Upper lobe of right lung (tissue), 1 donor: ENCODE data around the gene TOGARAM2. TPM values are rescaled to one million over a fixed set of nuclear protein-coding genes. Genes with fewer than 3 reads are reported as not detected.

Experiments used
- ATAC-seq: fragments of 200-7000 bp; cut with Tn5 transposase; one replicate; pipeline ENCODE4 v1.9.1; 2020; ENCODE audit warnings: mild to moderate bottlenecking, moderate library complexity
- DNase-seq: peaks from one replicate; pipeline ENCODE4 v3.0.0-alpha.2; 2020
- H3K27ac ChIP-seq: fragments of 200-600 bp; one replicate; pipeline ENCODE4 v1.8.0; 2022
- H3K27me3 ChIP-seq: fragments of 200-600 bp; one replicate; pipeline ENCODE4 v1.8.0; 2022; ENCODE audit warnings: mild to moderate bottlenecking
- H3K36me3 ChIP-seq: fragments of 200-600 bp; one replicate; pipeline ENCODE4 v1.8.0; 2022
- H3K4me1 ChIP-seq: fragments of 200-600 bp; one replicate; pipeline ENCODE4 v1.8.0; 2022
- H3K4me3 ChIP-seq: fragments of 200-600 bp; one replicate; pipeline ENCODE4 v1.8.0; 2022; ENCODE audit warnings: mild to moderate bottlenecking
- H3K9me3 ChIP-seq: fragments of 200-600 bp; one replicate; pipeline ENCODE4 v1.8.0; 2022
- intact Hi-C: fragments of 100-400 bp; cut with DNase I; formaldehyde crosslinking; loops from one replicate; pipeline ENCODE4 v1.11.0; 2022
- total RNA-seq: library from RNA; stranded (reverse); fragmentation: NEBNext Ultra II Directional; extraction: Animal tissue kit (Norgen Biotek cat#: 25700); gene quantifications from one replicate; pipeline ENCODE4 v1.2.1, GENCODE V29; 2021
- TF ChIP-seq, protein P1 (sequence below): fragments of 200-600 bp; IDR thresholded peaks from one replicate; pipeline ENCODE4 v1.8.0; 2022; ENCODE audit warnings: antibody characterized with exemption
- donor health status: DM: no; HTN: yes; CAD: no; lungs with severe emphysema.

TOGARAM2 gene
- total RNA-seq, 1 donor from 2014 or later, result 0.72 TPM

DNA sequence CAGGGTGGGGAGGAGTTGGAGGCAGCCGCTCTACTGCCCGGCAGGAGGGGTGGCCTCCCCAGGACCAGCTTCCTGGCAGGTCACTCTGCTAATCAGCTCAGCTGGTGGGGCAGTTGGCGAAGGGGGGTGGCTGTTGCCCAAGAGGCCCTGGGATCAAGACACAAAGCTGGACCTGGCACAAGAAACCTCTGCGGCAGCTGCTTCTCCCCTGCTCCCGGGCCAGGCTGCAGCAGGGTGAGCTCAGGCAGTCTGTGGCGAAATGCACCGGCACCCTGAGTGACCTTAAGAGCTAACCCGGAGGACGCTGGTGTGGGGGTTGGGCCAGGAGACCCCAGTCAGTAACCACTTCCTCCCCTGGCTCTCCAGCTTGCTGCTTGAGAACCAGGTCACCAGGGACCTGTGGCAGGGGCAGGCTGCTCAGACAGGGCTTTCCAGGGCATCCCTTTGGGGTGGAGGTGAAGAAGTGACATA is 31.1 kb downstream of the TOGARAM2 start:
- Histone ChIP-seq H3K4me1 (peaks cover 36% of the 10 kb centered on the region), H3K27me3 (no peaks in the 10 kb centered on the region), H3K36me3 (no peaks in the 10 kb centered on the region), H3K9me3 (no peaks in the 10 kb centered on the region), H3K27ac (peak overlapping the region; percentile 67), H3K4me3 (no peak overlapping the region)
- ATAC-seq (peak; percentile 37), DNase-seq (no peak)
- TF ChIP-seq, protein P1, sequence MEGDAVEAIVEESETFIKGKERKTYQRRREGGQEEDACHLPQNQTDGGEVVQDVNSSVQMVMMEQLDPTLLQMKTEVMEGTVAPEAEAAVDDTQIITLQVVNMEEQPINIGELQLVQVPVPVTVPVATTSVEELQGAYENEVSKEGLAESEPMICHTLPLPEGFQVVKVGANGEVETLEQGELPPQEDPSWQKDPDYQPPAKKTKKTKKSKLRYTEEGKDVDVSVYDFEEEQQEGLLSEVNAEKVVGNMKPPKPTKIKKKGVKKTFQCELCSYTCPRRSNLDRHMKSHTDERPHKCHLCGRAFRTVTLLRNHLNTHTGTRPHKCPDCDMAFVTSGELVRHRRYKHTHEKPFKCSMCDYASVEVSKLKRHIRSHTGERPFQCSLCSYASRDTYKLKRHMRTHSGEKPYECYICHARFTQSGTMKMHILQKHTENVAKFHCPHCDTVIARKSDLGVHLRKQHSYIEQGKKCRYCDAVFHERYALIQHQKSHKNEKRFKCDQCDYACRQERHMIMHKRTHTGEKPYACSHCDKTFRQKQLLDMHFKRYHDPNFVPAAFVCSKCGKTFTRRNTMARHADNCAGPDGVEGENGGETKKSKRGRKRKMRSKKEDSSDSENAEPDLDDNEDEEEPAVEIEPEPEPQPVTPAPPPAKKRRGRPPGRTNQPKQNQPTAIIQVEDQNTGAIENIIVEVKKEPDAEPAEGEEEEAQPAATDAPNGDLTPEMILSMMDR, result no peak
- intact Hi-C loops, result no loop called here

DNA sequence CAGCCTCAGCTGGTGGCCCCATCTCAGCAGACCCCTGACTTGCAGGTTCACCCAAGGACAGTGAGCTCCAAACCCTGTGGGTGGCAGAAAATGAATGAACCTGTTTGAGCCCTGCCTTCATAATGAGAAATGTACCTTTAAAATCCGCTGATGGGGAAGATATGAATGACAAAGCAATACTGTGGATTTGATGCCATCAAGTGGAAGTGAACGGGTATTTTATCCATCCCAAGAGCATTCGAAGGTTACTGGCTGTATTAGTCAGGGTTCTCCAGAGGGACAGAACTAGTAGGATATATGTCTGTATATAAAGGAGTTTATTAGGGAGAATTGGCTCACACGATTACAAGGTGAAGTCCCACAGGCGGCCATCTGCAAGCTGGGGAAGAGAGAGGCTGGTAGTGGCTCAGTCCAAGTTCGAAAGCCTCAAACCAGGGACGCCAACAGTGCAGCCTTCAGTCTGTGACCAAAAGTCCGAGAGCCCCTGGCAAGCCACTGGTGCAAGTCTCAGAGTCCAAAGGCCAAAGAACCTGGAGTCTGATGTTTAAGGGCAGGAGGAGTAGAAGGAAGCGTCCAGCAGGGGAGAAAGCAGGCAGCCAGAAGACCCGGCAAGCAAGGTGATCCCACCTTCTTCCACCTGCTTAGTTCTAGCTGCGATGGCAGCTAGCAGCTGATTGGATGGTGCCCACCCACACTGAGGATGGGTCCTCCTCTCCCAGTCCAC is 32.1 kb downstream of the TOGARAM2 start:
- Histone ChIP-seq H3K27ac (no peak overlapping the region), H3K27me3 (no peaks in the 10 kb centered on the region), H3K4me1 (peaks cover 36% of the 10 kb centered on the region), H3K36me3 (no peaks in the 10 kb centered on the region), H3K9me3 (no peaks in the 10 kb centered on the region), H3K4me3 (no peak overlapping the region)
- TF ChIP-seq, protein P1, result no peak
- no peak for DNase-seq
- intact Hi-C loops, result no loop called here
- ATAC-seq, result no peak

DNA sequence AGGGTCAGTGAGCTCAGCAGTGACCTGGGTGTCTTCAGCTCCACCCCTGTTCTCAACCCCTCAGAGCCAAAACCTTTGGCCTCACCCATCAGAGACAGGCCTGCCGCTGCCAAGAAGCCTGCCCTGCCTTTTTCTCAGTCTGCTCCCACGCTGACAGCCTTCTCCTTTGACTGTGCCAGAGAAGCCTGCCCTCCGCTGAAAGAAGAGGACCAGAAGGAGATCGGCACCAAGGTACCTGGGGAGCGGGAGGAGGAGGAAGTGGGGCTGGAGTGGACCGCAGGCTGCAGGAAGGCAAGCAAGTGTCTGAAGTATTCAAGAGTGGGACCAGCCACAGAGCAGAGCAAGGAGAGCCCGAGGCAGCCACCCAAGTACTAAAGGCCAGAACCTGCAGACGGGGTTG is 33.2 kb downstream of the TOGARAM2 start:
- no peak for ATAC-seq

DNA sequence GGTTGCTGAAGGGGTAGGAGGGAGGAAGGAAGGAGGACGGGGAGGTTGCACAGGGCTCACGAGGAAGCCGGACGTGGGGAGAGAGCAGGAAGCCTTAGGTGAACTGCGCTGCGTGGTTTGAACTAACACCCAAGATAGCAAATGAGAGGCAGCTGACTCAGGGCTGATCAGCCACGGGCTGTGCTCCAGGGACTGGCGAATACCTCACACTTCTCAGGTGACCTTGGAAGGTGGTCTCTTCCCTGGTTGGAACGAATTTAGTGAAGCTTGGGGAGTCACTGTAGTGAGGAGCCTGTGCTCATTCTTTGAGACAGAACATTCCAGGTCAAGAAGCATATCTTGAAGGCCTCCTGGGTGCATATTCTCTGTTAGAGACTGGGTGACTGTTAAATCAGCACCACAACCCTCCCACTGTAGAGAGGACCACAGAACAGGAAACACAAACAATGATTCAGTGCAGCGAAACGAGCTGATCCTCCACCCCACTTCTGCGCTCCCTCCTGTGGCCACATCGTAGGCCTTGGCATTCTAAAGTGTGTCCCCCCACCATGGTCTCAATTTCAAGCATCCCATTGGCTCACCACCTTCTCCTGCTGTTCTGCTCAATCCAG is 33.8 kb downstream of the TOGARAM2 start:
- Histone ChIP-seq H3K4me3 (no peak overlapping the region), H3K36me3 (no peaks in the 10 kb centered on the region)
- TF ChIP-seq, protein P1, result no peak

More for the DNA sequence above, 33.2 kb downstream of the TOGARAM2 start:
- intact Hi-C loops, result no loop called here
- Histone ChIP-seq H3K4me3 (no peak overlapping the region), H3K4me1 (peaks cover 36% of the 10 kb centered on the region), H3K36me3 (no peaks in the 10 kb centered on the region), H3K27ac (peak overlapping the region; percentile 24), H3K9me3 (no peaks in the 10 kb centered on the region), H3K27me3 (no peaks in the 10 kb centered on the region)
- DNase-seq, result no peak
- TF ChIP-seq, protein P1, result no peak

DNA sequence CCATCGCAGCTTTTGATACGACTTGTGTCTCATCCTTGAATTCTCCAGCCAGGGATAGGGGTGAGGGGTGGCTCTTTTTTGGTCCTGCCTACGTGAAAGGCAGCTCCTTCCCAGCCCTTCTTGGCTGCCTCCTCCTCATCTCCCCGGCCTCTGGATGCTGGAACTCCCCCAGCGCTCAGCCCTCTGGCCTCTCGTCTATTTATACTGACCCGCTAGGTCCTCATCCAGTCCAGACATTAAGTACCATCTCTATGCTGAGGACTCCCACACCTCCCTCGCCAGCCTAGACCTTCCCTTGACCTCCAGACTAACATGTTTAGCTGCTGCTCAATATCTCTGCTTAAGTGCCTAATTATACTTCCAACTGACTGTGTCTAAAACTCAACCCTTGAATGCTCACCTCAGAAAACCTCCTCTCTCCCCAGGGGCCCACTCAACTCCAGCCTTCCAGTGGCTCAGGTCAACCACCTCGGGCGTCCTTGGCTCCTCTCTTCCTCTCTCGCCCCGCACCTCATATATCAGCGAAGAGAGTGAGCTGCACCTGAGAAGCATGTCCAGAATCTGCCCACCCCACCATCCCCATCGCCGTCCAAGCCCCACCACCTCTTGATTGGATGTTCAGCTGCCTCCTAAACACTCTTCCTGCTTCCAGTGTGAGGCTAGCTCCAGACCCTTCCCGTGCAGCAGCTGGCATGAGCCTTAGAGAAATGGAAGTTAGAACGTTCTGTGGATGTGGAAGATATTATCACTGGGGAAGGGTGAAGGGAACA is 34.8 kb downstream of the TOGARAM2 start:
- Histone ChIP-seq H3K27ac (peak overlapping the region; percentile 48), H3K27me3 (no peaks in the 10 kb centered on the region), H3K4me1 (peaks cover 29% of the 10 kb centered on the region), H3K9me3 (no peaks in the 10 kb centered on the region), H3K4me3 (no peak overlapping the region), H3K36me3 (no peaks in the 10 kb centered on the region)
- intact Hi-C loops, result no loop called here
- no peak for ATAC-seq
- TF ChIP-seq, protein P1, result no peak
- peak; percentile 40 for DNase-seq

More for the DNA sequence above, 33.8 kb downstream of the TOGARAM2 start:
- intact Hi-C loops, result no loop called here
- Histone ChIP-seq H3K9me3 (no peaks in the 10 kb centered on the region), H3K27ac (peak overlapping the region; percentile 48), H3K27me3 (no peaks in the 10 kb centered on the region), H3K4me1 (peaks cover 36% of the 10 kb centered on the region)
- ATAC-seq, result peak; percentile 59
- DNase-seq, result no peak
